Neural progenitor cell (in vitro differentiated cells): ENCODE results near the gene GPD1L. TPM values are rescaled to one million over a fixed set of nuclear protein-coding genes. Genes with fewer than 3 reads are reported as not detected.

Experiments
- DNase-seq: peaks from one replicate; pipeline ENCODE4 v3.0.0-alpha.2; 2016; ENCODE audit warnings: low spot score
- H2AFZ ChIP-seq: fragments of 200-600 bp; sonication (generic); replicated peaks from 2 replicates; pipeline ENCODE4 v1.6.1; 2016; ENCODE audit warnings: antibody characterized with exemption
- H3F3A ChIP-seq: fragments of 200-600 bp; sonication (generic); 2 replicates; pipeline ENCODE4 v1.6.1; 2016; ENCODE audit warnings: antibody characterized with exemption, low read depth
- H3K27ac ChIP-seq: fragments of 200-600 bp; sonication (generic); 2 replicates; pipeline ENCODE4 v1.5.1; 2016; ENCODE audit warnings: mild to moderate bottlenecking
- H3K27me3 ChIP-seq: fragments of 200-600 bp; sonication (generic); 2 replicates; pipeline ENCODE4 v1.6.1; 2016; ENCODE audit warnings: mild to moderate bottlenecking, moderate library complexity
- H3K36me3 ChIP-seq: fragments of 200-600 bp; sonication (generic); 2 replicates; pipeline ENCODE4 v1.5.1; 2016
- H3K4me1 ChIP-seq: fragments of 200-600 bp; sonication (generic); 2 replicates; pipeline ENCODE4 v1.6.1; 2016; ENCODE audit warnings: mixed run types
- H3K4me2 ChIP-seq: fragments of 200-600 bp; sonication (generic); 2 replicates; pipeline ENCODE4 v1.6.1; 2016
- H3K4me3 ChIP-seq: fragments of 200-600 bp; sonication (generic); 2 replicates; pipeline ENCODE4 v1.5.1; 2016
- H3K79me2 ChIP-seq: fragments of 200-600 bp; sonication (generic); 2 replicates; pipeline ENCODE4 v1.6.1; 2016; ENCODE audit warnings: low read depth
- H3K9ac ChIP-seq: fragments of 200-600 bp; sonication (generic); 2 replicates; pipeline ENCODE4 v1.6.1; 2016
- H3K9me3 ChIP-seq: fragments of 200-600 bp; sonication (generic); 2 replicates; pipeline ENCODE4 v1.5.1; 2016; ENCODE audit warnings: low read depth
- H4K20me1 ChIP-seq: fragments of 200-600 bp; sonication (generic); 2 replicates; pipeline ENCODE4 v1.6.1; 2016; ENCODE audit warnings: low read depth
- H3K27ac Mint-ChIP-seq: 3 replicates; pipeline ENCODE4 v1.8.0; 2021; ENCODE audit warnings: mixed read lengths
- H3K27me3 Mint-ChIP-seq: 2 replicates; pipeline ENCODE4 v1.8.0; 2022; ENCODE audit warnings: low read depth, mild to moderate bottlenecking, inconsistent platforms, moderate library complexity, mixed read lengths; ENCODE audit not compliant: insufficient read depth
- H3K36me3 Mint-ChIP-seq: 3 replicates; pipeline ENCODE4 v1.8.0; 2021; ENCODE audit warnings: mixed read lengths
- H3K4me1 Mint-ChIP-seq: 3 replicates; pipeline ENCODE4 v1.8.0; 2021; ENCODE audit warnings: mixed read lengths
- H3K4me3 Mint-ChIP-seq: 3 replicates; pipeline ENCODE4 v1.8.0; 2021; ENCODE audit warnings: mild to moderate bottlenecking, moderate library complexity, mixed read lengths
- H3K9me3 Mint-ChIP-seq: 3 replicates; pipeline ENCODE4 v1.8.0; 2020; ENCODE audit warnings: mixed read lengths
- EZH2 ChIP-seq: fragments of 200-600 bp; sonication (generic); IDR thresholded peaks from 2 replicates; pipeline ENCODE4 v1.6.1; 2017; ENCODE audit warnings: antibody characterized with exemption, mild to moderate bottlenecking, moderate library complexity
- EZH2phosphoT487 ChIP-seq: fragments of 200-600 bp; sonication (generic); IDR thresholded peaks from 2 replicates; pipeline ENCODE4 v1.6.1; 2017; ENCODE audit warnings: antibody characterized with exemption
- total RNA-seq: library from RNA; depleted of rRNA; stranded (reverse); fragments of >200 nt; gene quantifications from 2 replicates; pipeline ENCODE4 v1.2.3, GENCODE V29; 2015; ENCODE audit warnings: low replicate concordance
- TF ChIP-seq, protein P1 (sequence below): fragments of 200-600 bp; sonication (generic); IDR thresholded peaks from 2 replicates; pipeline ENCODE4 v1.5.1; 2017; ENCODE audit warnings: antibody characterized with exemption, mild to moderate bottlenecking

Gene GPD1L
- total RNA-seq, 1 donor from 2014 or later = 5.6 TPM

DNA sequence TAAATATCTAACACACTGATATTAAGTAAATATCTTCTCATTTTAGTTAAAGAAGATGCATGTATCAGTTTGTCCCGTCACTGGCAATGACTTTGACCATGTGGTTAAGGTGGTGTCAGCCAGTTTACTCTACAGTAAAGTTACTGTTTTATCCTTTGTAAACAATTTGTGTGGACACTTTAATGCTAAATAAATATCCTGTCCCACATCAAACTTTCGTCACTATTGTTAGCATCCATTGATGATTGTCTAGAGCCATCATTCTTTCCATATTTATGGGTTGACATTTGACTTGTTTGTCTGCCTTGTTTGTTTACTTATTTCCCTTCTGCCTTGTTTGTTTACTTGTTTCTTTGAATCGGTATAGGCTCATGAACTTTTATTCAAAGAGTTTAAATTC, 11.0 kb upstream of the GPD1L start:
- Histone ChIP-seq H4K20me1 (no peaks in the 10 kb centered on the region), H3K27me3 (no peaks in the 10 kb centered on the region), H2AFZ (no peak overlapping the region), H3K36me3 (no peaks in the 10 kb centered on the region), H3K27ac (no peak overlapping the region), H3K4me1 (no peaks in the 10 kb centered on the region), H3K4me2 (no peak overlapping the region), H3K9me3 (no peaks in the 10 kb centered on the region), H3K4me3 (no peak overlapping the region), H3K79me2 (no peaks in the 10 kb centered on the region), H3F3A (no peaks in the 10 kb centered on the region), H3K9ac (no peak overlapping the region)
- Mint-ChIP-seq H3K27ac (no peak overlapping the region), H3K4me3 (no peak overlapping the region), H3K27me3 (peaks cover 5% of the 10 kb centered on the region), H3K36me3 (no peaks in the 10 kb centered on the region), H3K9me3 (no peaks in the 10 kb centered on the region), H3K4me1 (no peaks in the 10 kb centered on the region)
- no peak for DNase-seq
- TF ChIP-seq EZH2phosphoT487 = no peak
- TF ChIP-seq, protein P1, sequence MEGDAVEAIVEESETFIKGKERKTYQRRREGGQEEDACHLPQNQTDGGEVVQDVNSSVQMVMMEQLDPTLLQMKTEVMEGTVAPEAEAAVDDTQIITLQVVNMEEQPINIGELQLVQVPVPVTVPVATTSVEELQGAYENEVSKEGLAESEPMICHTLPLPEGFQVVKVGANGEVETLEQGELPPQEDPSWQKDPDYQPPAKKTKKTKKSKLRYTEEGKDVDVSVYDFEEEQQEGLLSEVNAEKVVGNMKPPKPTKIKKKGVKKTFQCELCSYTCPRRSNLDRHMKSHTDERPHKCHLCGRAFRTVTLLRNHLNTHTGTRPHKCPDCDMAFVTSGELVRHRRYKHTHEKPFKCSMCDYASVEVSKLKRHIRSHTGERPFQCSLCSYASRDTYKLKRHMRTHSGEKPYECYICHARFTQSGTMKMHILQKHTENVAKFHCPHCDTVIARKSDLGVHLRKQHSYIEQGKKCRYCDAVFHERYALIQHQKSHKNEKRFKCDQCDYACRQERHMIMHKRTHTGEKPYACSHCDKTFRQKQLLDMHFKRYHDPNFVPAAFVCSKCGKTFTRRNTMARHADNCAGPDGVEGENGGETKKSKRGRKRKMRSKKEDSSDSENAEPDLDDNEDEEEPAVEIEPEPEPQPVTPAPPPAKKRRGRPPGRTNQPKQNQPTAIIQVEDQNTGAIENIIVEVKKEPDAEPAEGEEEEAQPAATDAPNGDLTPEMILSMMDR = no peak
- TF ChIP-seq EZH2 = no peak

DNA sequence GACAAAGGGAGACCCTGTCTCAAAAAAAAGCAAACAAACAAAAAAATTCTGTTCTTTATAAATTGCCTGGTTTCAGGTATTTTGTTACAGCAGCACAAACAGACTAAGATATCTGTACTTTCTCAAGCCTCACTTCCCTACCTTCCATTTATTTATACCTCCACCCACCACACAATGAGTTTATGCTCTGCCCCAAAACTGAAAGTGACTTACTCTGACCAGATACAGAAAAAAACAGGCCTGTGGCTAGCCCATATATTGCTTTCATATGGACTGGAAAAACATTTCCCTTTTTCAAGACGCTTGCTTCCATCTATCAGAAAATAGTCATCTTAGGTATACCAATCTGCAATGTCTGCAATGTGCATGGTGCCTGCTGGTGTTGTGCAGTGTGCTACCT, 8.7 kb upstream of the GPD1L start:
- Mint-ChIP-seq H3K27ac (no peak overlapping the region), H3K27me3 (peaks cover 4% of the 10 kb centered on the region)
- H4K20me1 ChIP-seq = no peaks in the 10 kb centered on the region

DNA sequence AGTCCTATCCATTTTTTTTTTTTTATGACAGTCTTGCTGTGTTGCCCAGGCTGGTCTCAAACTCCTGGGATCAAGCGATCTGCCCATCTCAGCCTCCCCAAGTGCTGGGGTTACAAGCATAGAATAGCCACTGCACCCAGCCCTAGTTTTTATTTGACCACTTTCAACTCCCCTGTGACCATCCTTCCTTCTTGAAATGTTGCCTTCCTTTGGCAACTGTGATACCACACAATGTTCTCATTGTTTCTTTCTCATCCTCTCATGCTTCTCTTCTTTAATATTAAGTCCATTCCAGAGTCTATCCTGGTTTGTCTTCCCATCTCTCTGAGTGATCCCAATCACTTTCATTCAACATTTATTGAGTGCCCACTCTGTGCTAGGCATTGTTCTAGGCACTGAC, 7.9 kb upstream of the GPD1L start:
- Histone ChIP-seq H3K36me3 (no peaks in the 10 kb centered on the region), H4K20me1 (no peaks in the 10 kb centered on the region), H2AFZ (no peak overlapping the region), H3K27me3 (no peaks in the 10 kb centered on the region), H3K9ac (no peak overlapping the region), H3K9me3 (peaks cover 15% of the 10 kb centered on the region), H3K79me2 (no peaks in the 10 kb centered on the region), H3K4me1 (no peaks in the 10 kb centered on the region), H3F3A (no peaks in the 10 kb centered on the region), H3K27ac (no peak overlapping the region), H3K4me3 (no peak overlapping the region), H3K4me2 (no peak overlapping the region)
- Mint-ChIP-seq H3K27me3 (peaks cover 4% of the 10 kb centered on the region), H3K27ac (no peak overlapping the region), H3K36me3 (no peaks in the 10 kb centered on the region), H3K4me3 (no peak overlapping the region), H3K9me3 (peaks cover 20% of the 10 kb centered on the region), H3K4me1 (no peaks in the 10 kb centered on the region)
- no peak for DNase-seq
- TF ChIP-seq, protein P1 = no peak
- TF ChIP-seq EZH2phosphoT487 (no peak), EZH2 (no peak)

More for the DNA sequence above, 8.7 kb upstream of the GPD1L start:
- Histone ChIP-seq H3K4me3 (no peak overlapping the region), H3K79me2 (no peaks in the 10 kb centered on the region), H3K4me1 (no peaks in the 10 kb centered on the region), H3F3A (no peaks in the 10 kb centered on the region), H3K36me3 (no peaks in the 10 kb centered on the region), H3K9me3 (peaks cover 12% of the 10 kb centered on the region), H3K9ac (no peak overlapping the region), H3K4me2 (no peak overlapping the region), H2AFZ (no peak overlapping the region), H3K27ac (no peak overlapping the region), H3K27me3 (no peaks in the 10 kb centered on the region)
- no peak for TF ChIP-seq EZH2phosphoT487
- TF ChIP-seq EZH2 = no peak
- Mint-ChIP-seq H3K4me3 (no peak overlapping the region), H3K4me1 (no peaks in the 10 kb centered on the region), H3K9me3 (peaks cover 20% of the 10 kb centered on the region), H3K36me3 (no peaks in the 10 kb centered on the region)
- DNase-seq = no peak

DNA sequence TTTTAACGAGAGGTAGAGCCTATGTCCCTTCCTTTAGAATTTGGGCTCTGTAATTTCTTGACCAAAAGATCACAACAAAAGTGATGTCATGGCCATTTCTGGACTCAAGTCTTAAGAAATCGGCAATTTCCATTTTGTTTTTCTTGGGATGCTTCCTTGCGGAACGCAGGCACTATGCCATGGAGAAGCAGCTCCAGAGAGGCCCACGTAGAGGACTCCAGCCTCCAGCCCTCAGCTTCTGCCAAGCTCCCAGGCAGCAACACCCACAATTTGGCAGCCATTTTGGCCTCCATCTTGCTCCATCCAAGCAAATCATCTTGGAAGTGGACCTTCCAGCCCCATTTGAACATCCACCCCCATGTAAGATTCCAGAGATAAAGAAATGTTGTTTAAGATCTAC, 6.0 kb upstream of the GPD1L start:
- Histone ChIP-seq H3K4me3 (no peak overlapping the region), H3K4me2 (no peak overlapping the region), H3K27me3 (no peaks in the 10 kb centered on the region), H3K79me2 (no peaks in the 10 kb centered on the region), H3K9ac (no peak overlapping the region), H3K27ac (no peak overlapping the region), H3F3A (no peaks in the 10 kb centered on the region), H3K9me3 (peaks cover 15% of the 10 kb centered on the region), H4K20me1 (no peaks in the 10 kb centered on the region), H3K36me3 (no peaks in the 10 kb centered on the region), H3K4me1 (no peaks in the 10 kb centered on the region), H2AFZ (no peak overlapping the region)
- Mint-ChIP-seq H3K36me3 (peaks cover 2% of the 10 kb centered on the region), H3K27ac (no peak overlapping the region), H3K9me3 (peaks cover 27% of the 10 kb centered on the region), H3K4me1 (no peaks in the 10 kb centered on the region), H3K27me3 (peaks cover 4% of the 10 kb centered on the region), H3K4me3 (no peak overlapping the region)
- no peak for DNase-seq
- TF ChIP-seq EZH2 (no peak), EZH2phosphoT487 (no peak)
- TF ChIP-seq, protein P1 = no peak
